Lung (tissue), 12 donors: ENCODE results near the gene FUT7. TPM values are rescaled to one million over a fixed set of nuclear protein-coding genes. Genes with fewer than 3 reads are reported as not detected.

Source experiments
- ATAC-seq: fragments of 200-7000 bp; cut with Tn5 transposase; one replicate; pipeline ENCODE4 v1.9.1; 2020; ENCODE audit warnings: moderate number of reproducible peaks; ENCODE audit not compliant: insufficient read depth, low FRiP score
- DNase-seq, 3 donors: peaks; one replicate each; pipeline ENCODE4 v3.0.0-alpha.2; 2013 to 2017
- H3K27ac ChIP-seq, 2 donors: one replicate each; pipeline ENCODE4 v1.5.1; 2013; ENCODE audit warnings: mild to moderate bottlenecking in 2 of 2, moderate library complexity in 2 of 2, control low read depth in 1 of 2, inconsistent platforms in 1 of 2, low read depth in 1 of 2, low read length in 1 of 2
- H3K27me3 ChIP-seq, 3 donors: one replicate each; pipeline ENCODE4 v1.5.1; 2013; ENCODE audit warnings: low read length in 2 of 3; ENCODE audit not compliant: control insufficient read depth in 3 of 3, insufficient read depth in 3 of 3
- H3K36me3 ChIP-seq, 4 donors: one replicate each; pipeline ENCODE4 v1.5.1; 2013; ENCODE audit warnings: low read length in 4 of 4, mild to moderate bottlenecking in 1 of 4, moderate library complexity in 1 of 4; ENCODE audit not compliant: control insufficient read depth in 4 of 4, insufficient read depth in 4 of 4
- H3K4me1 ChIP-seq, 5 donors: one replicate each; pipeline ENCODE4 v1.5.1; 2013; ENCODE audit warnings: low read length in 5 of 5, mild to moderate bottlenecking in 2 of 5, moderate library complexity in 1 of 5; ENCODE audit not compliant: control insufficient read depth in 5 of 5, insufficient read depth in 5 of 5
- H3K4me3 ChIP-seq: one replicate; pipeline ENCODE4 v1.5.1; 2013; ENCODE audit warnings: mild to moderate bottlenecking, control low read depth, moderate library complexity
- H3K9ac ChIP-seq, 2 donors: one replicate each; pipeline ENCODE4 v1.5.1; 2013; ENCODE audit warnings: low read length in 2 of 2, control low read depth in 1 of 2; ENCODE audit not compliant: insufficient read depth in 1 of 2
- H3K9me3 ChIP-seq, 4 donors: one replicate each; pipeline ENCODE4 v1.5.1; 2013; ENCODE audit warnings: low read length in 3 of 4, mild to moderate bottlenecking in 1 of 4, moderate library complexity in 1 of 4; ENCODE audit not compliant: control insufficient read depth in 4 of 4, insufficient read depth in 3 of 4
- WGBS, 2 donors: extraction: QIAGEN DNeasy Blood & Tissue Kit; methylation state at CpG; one replicate each; pipeline ENCODE4 v1.1.7; 2013; 5-methylcytosine and 5-hydroxymethylcytosine counted together
- polyA plus RNA-seq, 2 donors: library from polyadenylated mRNA; stranded (reverse); fragments of 200-250 nt; gene quantifications; one replicate each; pipeline ENCODE4 v1.2.1, GENCODE V29; 2013
- total RNA-seq, 2 donors: library from RNA; depleted of rRNA in 1 of 2; stranded (reverse); fragments of >200 nt in 1 of 2; gene quantifications; one replicate each; pipeline ENCODE4 v1.2.1, GENCODE V29; 2014 to 2021
- TF ChIP-seq, protein P1 (sequence below): IDR thresholded peaks from 2 replicates; pipeline ENCODE4 v1.5.1; 2012; ENCODE audit warnings: mild to moderate bottlenecking; ENCODE audit errors: control extremely low read depth, extremely low read depth
- donor health status: control.
- donor health status: control.
- donor health status: Bipolar disorder and iron deficiency.
- donor health status: healthy.
- donor health status: DM: yes; HTN: yes; CAD: no.

The FUT7 gene
- total and polyA plus RNA-seq, 4 donors: 0.37 to 5.5 (median 0.73) TPM

DNA sequence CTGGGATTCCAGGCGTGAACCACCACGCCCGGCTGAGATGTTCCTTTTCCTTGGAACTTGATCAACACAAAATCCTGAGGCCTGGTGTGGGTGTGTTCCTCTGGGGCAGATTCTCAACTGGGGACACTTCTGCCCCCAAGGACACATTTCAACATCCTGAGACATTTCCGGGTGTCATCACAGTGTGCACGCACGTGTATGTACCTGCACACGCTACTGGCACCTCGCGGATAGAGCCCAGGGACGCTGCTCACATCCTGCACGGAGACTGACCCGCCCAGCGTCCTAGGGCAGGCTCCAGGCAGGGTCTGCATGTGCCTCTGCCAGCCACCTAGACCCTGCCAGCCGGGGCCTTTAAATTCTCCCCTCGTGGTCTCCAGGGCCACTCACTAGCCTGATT lies 30.5 kb upstream of the FUT7 start:
- ATAC-seq (no peak), DNase-seq (no peak)
- Histone ChIP-seq H3K27me3 (peaks cover 0 to 3% (median 0%) of the 10 kb centered on the region in 3 donors), H3K4me1 (peaks cover 0 to 3% (median 0%) of the 10 kb centered on the region in 5 donors), H3K9me3 (no peaks in the 10 kb centered on the region), H3K27ac (no peak overlapping the region), H3K4me3 (no peak overlapping the region), H3K36me3 (no peaks in the 10 kb centered on the region), H3K9ac (no peak overlapping the region)
- WGBS, 2 donors: 84 to 88% methylated on average over 15 of the region's 15 CpGs
- TF ChIP-seq, protein P1, sequence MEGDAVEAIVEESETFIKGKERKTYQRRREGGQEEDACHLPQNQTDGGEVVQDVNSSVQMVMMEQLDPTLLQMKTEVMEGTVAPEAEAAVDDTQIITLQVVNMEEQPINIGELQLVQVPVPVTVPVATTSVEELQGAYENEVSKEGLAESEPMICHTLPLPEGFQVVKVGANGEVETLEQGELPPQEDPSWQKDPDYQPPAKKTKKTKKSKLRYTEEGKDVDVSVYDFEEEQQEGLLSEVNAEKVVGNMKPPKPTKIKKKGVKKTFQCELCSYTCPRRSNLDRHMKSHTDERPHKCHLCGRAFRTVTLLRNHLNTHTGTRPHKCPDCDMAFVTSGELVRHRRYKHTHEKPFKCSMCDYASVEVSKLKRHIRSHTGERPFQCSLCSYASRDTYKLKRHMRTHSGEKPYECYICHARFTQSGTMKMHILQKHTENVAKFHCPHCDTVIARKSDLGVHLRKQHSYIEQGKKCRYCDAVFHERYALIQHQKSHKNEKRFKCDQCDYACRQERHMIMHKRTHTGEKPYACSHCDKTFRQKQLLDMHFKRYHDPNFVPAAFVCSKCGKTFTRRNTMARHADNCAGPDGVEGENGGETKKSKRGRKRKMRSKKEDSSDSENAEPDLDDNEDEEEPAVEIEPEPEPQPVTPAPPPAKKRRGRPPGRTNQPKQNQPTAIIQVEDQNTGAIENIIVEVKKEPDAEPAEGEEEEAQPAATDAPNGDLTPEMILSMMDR: no peak

DNA sequence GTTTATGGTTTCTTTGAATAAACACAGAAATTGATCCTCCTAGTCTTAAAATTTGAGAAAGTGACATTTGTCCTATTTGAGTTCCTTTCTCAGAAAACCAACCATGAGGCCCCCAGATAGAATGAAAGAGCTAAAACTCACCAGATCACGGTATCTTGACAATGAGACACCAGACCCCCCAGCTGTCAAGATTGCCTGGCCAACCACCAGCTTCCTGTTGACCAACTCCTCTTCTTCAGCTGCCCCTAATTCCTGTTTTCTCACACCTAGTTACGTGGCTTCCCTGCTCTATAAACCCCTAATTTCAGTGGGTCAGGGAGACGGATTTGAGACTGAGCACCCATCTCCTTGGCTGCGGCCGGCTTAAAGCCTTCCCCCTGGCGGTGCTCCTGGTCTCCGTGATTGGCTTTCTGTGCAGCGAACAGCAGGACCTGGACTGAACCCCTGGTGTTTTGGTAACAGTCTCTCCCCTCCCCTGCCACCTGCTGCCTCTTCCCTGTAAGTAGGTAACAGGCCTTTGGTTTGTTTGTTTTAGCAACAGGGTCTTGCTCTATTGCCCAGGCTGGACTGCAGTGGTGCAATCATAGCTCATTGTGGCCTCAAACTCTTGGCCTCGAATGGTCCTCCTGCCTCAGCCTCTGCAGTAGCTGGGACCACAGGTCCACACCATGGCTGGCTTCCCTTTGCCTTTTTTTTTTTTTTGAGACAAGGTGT lies 26.8 kb upstream of the FUT7 start:
- no peak for ATAC-seq
- H3K36me3 ChIP-seq: no peaks in the 10 kb centered on the region
- no peak for DNase-seq
- H3K27me3 ChIP-seq: peaks cover 0 to 9% (median 0%) of the 10 kb centered on the region in 3 donors
- 71 to 80% methylated on average over 9 of the region's 9 CpGs for WGBS, 2 donors
- H3K9me3 ChIP-seq: no peaks in the 10 kb centered on the region
- H3K9ac ChIP-seq: no peak overlapping the region
- H3K4me1 ChIP-seq: peaks cover 0 to 33% (median 12%) of the 10 kb centered on the region in 5 donors
- H3K27ac ChIP-seq: no peak overlapping the region
- TF ChIP-seq, protein P1: no peak
- H3K4me3 ChIP-seq: no peak overlapping the region

DNA sequence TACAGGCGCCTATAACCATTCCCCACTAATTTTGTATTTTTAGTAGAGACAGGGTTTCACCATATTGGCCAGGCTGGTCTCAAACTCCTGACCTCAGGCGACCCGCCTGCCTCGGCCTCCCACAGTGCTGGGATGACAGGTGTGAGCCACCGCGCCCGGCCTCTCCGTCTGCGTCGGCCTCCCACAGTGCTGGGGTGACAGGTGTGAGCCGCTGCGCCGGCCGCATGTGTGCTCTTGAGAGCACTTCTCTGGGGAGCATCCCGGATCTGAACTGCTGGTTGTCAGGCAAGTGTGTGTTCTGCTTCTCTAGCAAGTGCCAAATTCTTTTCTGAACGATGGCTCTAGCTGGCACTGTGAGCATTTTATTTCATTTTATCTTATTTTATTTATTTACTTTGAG lies 25.7 kb upstream of the FUT7 start:
- peaks cover 0 to 39% (median 12%) of the 10 kb centered on the region in 5 donors for H3K4me1 ChIP-seq
- DNase-seq (no peak), ATAC-seq (no peak)
- no peak overlapping the region for H3K4me3 ChIP-seq
- TF ChIP-seq, protein P1: no peak
- H3K36me3 ChIP-seq: no peaks in the 10 kb centered on the region
- H3K9me3 ChIP-seq: no peaks in the 10 kb centered on the region
- H3K27me3 ChIP-seq: peaks cover 0 to 16% (median 4%) of the 10 kb centered on the region in 3 donors
- H3K9ac ChIP-seq: no peak overlapping the region
- WGBS, 2 donors: 74 to 83% methylated on average over 16 of the region's 16 CpGs
- H3K27ac ChIP-seq: no peak overlapping the region
